HG03457 (cell line): ENCODE data around the gene TIMP4.

ENCODE experiments used
- ATAC-seq: cut with Tn5 transposase; IDR thresholded peaks from one replicate; pipeline ENCODE4 v1.9.1; 2021; ENCODE audit warnings: moderate number of reproducible peaks; ENCODE audit not compliant: unreplicated experiment

Gene TIMP4

DNA sequence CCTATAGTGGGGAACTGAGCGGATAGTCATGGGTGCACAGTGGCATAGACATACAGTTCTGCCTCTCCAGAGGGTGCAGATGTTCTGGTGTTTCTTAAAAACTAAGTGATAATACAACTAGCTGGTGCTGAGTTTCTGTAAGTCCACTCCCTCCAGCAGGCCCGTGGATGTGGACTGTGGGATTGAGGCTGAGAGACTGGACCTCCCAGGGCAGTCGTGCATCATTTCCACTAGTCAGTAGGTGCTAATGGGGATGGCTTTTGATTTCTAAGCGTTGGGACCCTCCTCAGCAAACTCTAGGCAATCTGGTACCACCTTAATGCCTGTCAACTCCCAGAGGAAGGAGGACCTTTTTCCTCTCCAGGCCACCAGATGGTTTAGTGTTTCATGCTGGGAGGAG is 27.3 kb upstream of the TIMP4 start:
- no peak for ATAC-seq

DNA sequence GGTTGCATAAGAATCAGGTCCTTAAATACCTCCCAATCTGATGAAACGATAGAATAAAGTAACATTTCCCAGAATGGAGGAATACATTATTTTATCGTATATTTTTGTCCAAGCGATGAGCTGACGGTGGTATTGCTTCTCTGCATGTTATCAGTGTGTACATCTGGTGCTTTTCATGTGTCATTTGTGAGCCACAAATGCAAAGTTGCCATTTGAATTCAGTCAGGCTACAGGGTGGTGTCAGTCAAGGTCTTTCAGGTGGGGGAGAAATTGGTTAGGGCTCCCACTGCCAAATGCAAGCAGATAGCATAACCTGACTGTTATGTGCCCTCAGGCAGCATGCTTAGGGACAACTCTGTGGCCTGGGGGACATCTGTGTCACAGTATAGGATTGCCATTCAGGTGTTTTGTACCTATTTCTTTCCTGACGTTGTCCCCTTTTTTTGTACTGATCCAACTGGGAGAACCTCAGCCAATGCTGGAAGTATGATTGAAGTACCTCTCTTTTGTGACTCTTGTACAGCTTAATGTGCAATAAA is 26.5 kb upstream of the TIMP4 start:
- no peak for ATAC-seq

- no peak for ATAC-seq
Measured at GRCh38 chr3:12184541-12184940, 25.8 kb upstream of the TIMP4 start.

GRCh38 chr3:12182687-12183441 is 24.2 kb upstream of the TIMP4 start:
- ATAC-seq, result no peak

DNA sequence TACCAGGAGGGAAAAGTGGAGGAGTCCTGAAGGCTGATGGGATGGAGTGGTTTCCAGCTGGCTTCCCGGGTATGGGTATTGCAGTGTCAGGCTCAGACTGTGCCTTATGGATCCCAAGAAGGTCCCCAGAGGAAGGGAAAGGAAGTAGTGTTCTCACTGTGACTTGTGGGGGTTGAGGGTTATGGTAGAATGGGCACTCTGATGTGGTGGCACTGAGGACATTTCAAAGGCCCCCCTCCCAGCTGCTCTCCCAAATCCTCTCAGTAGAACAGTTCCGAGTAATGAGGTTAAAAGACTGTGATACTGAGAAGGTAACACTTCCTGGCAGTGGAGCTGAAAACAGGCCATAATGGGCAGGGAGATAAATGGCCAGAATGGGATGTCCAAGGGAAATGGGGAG is 23.1 kb upstream of the TIMP4 start:
- no peak for ATAC-seq

DNA sequence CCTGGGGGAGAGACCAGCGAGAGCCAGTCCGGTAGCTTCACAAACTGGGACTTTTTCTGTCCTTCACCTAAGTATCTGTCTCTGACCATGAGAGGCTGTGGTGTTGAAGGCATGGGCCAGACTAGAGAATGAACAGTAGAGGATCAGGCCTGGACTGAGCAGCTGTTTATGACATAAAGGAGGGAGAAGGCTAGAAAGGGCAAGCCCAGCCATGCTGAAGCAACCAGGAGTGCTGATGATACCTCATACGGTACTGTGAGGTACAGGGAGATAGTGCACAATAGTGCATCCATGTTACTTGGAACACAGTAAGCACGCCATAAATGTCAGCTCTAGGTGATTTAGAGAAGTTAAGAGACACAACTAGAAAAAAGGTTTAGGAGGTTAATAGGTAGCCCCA is 22.6 kb upstream of the TIMP4 start:
- ATAC-seq, result no peak

- ATAC-seq, result no peak
Measured at GRCh38 chr3:12180631-12181030, 21.9 kb upstream of the TIMP4 start.

DNA sequence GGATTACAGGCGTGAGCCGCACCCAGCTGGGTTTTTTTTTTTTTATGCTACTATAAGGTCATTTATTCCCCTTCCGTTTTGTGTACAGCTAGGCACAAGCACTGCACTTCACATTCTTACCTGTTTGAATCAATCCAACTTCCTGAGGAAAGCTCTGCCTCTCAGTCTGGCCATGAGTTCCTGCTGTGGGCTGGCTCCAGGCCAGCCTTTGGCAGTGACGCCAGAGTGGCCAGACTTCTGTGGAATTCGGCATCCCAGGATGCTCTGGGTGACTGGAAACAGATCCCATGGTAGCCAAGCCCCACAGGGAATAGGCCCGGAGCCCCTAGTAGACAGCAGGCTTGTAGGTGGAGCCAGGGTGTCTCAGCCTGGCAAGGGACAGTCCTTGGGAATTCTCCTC is 21.5 kb upstream of the TIMP4 start:
- ATAC-seq, result no peak

DNA sequence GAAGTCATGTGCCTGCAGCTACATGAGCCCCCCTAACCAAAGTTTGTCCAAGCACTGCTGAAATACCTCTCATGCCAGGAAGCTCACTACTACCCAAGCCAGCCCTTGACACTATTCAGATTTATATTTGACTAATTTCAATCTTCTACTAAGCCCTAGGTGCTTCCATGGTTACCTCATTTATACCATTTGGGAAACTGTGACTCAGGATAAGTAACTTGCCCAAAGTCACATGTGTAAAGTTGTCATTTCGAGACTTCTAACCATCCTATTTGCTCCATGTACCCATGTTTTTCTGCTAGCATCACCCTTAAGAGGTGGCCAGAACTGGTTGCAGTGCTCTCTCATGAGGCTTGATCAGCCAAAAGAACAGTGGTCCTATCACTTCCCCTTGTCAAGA is 20.7 kb upstream of the TIMP4 start:
- ATAC-seq, result no peak

GRCh38 chr3:12178091-12178820 is 19.5 kb upstream of the TIMP4 start:
- ATAC-seq, result no peak

GRCh38 chr3:12177126-12177525 is 18.4 kb upstream of the TIMP4 start:
- ATAC-seq, result no peak

- no peak for ATAC-seq
Measured at GRCh38 chr3:12175844-12176453, 17.2 kb upstream of the TIMP4 start.

DNA sequence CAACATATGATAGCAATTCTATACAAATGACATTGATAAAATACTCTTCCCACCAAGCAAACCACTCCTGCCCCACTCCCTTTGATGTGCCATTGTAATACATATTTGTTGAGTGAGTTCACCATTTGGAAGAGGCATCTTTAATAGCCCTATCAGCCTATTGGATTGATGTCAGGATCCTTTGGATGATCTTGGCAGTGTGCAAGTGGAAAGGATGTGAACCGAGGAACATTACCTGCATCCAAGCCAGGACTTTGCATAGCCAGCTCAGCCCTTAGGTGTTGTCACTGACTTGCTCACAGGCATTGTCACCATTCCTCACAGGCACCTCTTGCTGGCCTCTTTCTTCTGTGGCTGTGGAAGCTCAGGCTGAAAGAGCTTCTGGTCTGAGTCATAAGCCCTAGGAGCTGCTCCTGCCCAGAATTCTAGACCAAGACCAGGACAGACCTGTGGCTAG is 16.5 kb upstream of the TIMP4 start:
- ATAC-seq, result no peak

DNA sequence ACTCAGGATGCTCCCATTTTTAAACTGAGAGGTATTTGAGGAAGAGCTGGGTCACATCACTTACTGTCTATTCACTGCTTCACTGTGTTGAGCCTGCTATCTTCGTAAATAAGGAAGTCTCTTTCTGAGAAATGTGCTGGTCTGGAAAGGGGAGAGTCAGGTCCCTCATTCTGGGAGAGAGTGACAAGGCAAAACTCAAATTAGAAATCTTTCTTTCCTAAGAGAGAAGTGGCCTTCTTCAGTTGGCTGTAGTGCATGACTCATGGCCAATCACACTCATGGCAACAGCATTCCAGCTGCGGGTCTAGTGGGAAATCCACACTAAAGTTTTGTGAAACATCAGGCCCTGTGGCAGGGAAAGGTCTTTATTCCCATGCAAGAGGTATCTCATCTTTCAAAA is 11.5 kb upstream of the TIMP4 start:
- no peak for ATAC-seq

GRCh38 chr3:12165909-12166308 is 7.2 kb upstream of the TIMP4 start:
- ATAC-seq, result no peak

- no peak for ATAC-seq
Measured at GRCh38 chr3:12159227-12159601, 502 bp upstream of the TIMP4 start.

DNA sequence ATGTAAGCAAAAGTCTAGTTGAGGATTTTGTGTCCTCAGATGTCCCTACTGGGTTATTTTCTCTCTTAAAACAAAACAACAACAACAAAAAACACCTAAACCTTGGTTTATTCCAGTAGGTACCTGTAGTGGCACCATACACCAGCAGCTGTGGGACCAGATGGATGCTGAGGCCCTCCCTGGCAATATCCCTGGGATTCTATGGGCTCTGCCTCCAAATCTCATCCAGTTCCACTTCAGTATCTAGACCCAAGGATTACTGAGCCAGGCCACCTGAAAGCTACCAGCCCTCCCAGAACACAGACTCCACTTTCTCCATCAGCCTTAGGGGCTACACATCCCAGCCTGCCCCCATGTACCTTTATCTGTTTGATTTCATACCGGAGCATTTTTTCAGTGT is 1.7 kb downstream of the TIMP4 start:
- ATAC-seq, result no peak

DNA sequence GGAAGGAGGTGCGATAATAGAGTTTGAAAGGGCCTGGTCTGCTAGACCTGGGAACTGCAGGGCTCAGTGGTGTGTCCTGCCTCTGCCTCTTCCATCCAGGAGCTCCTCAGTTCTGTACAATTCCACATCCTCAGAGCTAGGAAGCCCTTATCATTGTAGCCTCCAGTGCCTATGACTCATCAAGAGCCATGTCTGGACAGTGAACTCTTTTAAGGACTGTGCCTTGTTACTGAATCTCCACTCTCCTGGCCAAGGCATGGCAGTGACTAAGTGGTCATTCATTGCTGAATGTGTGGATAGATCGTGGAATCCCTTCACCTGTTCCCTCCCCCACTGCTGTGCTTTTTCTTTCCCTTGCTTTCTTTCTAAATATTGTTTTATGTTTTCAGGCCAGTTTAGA is 2.9 kb downstream of the TIMP4 start:
- ATAC-seq, result no peak

DNA sequence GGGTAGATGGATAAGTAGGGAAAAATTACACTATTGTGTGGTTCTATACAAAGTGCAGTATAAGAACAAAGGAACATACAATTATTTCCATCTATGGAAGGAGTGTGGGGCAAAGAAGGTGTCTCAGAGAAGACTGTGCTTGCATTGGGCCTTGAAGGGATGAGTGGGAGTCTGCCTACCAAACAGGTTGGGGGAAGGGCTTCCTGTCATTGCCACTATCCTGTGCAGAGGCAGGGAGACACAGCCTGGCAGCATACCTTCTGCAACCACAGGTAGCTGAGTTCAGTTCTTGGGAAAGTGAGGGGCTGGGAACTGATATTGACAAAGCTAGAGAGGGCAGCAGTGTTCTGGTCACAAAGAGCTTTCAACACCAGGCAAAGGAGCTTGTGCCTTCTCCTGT is 3.4 kb downstream of the TIMP4 start:
- no peak for ATAC-seq

- ATAC-seq, result no peak
Measured at GRCh38 chr3:12154151-12154550, 4.6 kb downstream of the TIMP4 start.

GRCh38 chr3:12150112-12150511 is 8.6 kb downstream of the TIMP4 start:
- no peak for ATAC-seq

DNA sequence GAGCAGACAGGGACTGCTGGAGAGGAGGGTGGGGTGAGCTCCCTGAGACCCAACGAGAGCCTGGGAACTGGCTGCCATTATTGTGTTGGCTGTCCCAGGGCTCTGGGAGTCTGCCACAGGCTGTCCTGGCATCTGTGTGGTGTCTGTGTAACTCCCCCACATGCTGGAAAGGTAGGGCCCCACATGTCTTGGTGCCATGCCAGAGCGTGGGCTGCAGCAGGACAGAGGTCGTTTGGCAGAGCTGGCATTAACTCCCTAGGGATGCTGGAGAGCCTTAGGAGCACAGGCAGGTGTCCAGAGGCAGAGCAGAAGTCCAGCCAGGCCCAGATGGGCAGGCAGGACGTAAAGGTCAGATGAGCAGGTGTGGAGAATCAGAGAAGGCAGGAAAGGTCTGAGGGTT is 9.7 kb downstream of the TIMP4 start:
- no peak for ATAC-seq
